MCF 10A (cell line): Measurements from ENCODE around the gene METAP1D. TPM values are rescaled to one million over a fixed set of nuclear protein-coding genes. Genes with fewer than 3 reads are reported as not detected.
"Not testable (repeated sequence)": the region's sequence is repeated elsewhere in the genome, so short reads cannot be mapped to it uniquely, and the experiment has no call there.

Experiments
- BruUV-seq: library from RNA; stranded (reverse); fragments of 400-500 nt; replicated peaks from 2 replicates; lab custom pipeline; 2021; lab: Mats Ljungman, UMichigan
- CTCF ChIA-PET: fragments of 300-600 bp; sonication (Branson Sonifier 250); formaldehyde crosslinking; extraction: SDS; loops from one replicate; lab custom pipeline; 2021; ENCODE audit warnings: antibody characterized with exemption, inconsistent platforms; lab: Yijun Ruan, JAX
- POLR2A ChIA-PET: fragments of 300-600, 350-650 bp; sonication (Branson Sonifier 250); formaldehyde crosslinking; extraction: SDS; loops from one replicate; lab custom pipeline; 2020; ENCODE audit warnings: antibody characterized with exemption, inconsistent platforms; lab: Yijun Ruan, JAX
- DNase-seq: peaks from one replicate; pipeline ENCODE4 v3.0.0-alpha.2; 2018; ENCODE audit not compliant: unreplicated experiment
- H3K27ac Mint-ChIP-seq: one replicate; pipeline ENCODE4 v1.8.0; 2022; ENCODE audit warnings: mild to moderate bottlenecking, low read depth, mixed read lengths; ENCODE audit not compliant: unreplicated experiment
- H3K27me3 Mint-ChIP-seq: one replicate; pipeline ENCODE4 v1.8.0; 2022; ENCODE audit warnings: mixed read lengths; ENCODE audit not compliant: insufficient read depth, unreplicated experiment
- H3K36me3 Mint-ChIP-seq: one replicate; pipeline ENCODE4 v1.8.0; 2022; ENCODE audit warnings: mild to moderate bottlenecking, moderate library complexity, mixed read lengths; ENCODE audit not compliant: insufficient read depth, unreplicated experiment
- H3K4me1 Mint-ChIP-seq: one replicate; pipeline ENCODE4 v1.8.0; 2022; ENCODE audit warnings: mixed read lengths; ENCODE audit not compliant: insufficient read depth, unreplicated experiment
- H3K4me3 Mint-ChIP-seq: one replicate; pipeline ENCODE4 v1.8.0; 2022; ENCODE audit warnings: mild to moderate bottlenecking, moderate library complexity, mixed read lengths; ENCODE audit not compliant: unreplicated experiment
- H3K9me3 Mint-ChIP-seq: one replicate; pipeline ENCODE4 v1.8.0; 2022; ENCODE audit warnings: mixed read lengths; ENCODE audit not compliant: unreplicated experiment
- CTCF ChIP-seq: fragments of 200-600 bp; IDR thresholded peaks from one replicate; pipeline ENCODE4 v1.8.0; 2022; ENCODE audit warnings: antibody characterized with exemption, mild to moderate bottlenecking; ENCODE audit not compliant: unreplicated experiment
- intact Hi-C: fragments of 100-400 bp; cut with micrococcal nuclease; formaldehyde crosslinking; loops from 2 replicates; pipeline ENCODE4 v1.14.1; 2022
- total RNA-seq: library from RNA; stranded (reverse); gene quantifications from 2 replicates; pipeline ENCODE4 v1.2.3, GENCODE V29; 2022

METAP1D gene
- total RNA-seq, 1 experiment from 2014 or later = 9.3 TPM

- no peak for DNase-seq
- CTCF ChIA-PET = no interaction called here
- H3K27me3 Mint-ChIP-seq = no peaks in the 10 kb centered on the region
- no peak for TF ChIP-seq CTCF
- H3K27ac Mint-ChIP-seq = no peak overlapping the region
- peaks cover 66% of the 10 kb centered on the region for H3K36me3 Mint-ChIP-seq
- intact Hi-C loops = no loop called here
- no peaks in the 10 kb centered on the region for H3K9me3 Mint-ChIP-seq
- H3K4me1 Mint-ChIP-seq = peaks cover 6% of the 10 kb centered on the region
- no peak overlapping the region for H3K4me3 Mint-ChIP-seq
- no TSS peak for BruUV-seq
- POLR2A ChIA-PET = interaction anchor here (1.0 kb wide), 1 partner anchor 8 kb away, joined by 3 read pairs; no protein-coding TSS in a partner anchor
Observed at GRCh38 chr2:171972329-171972982, 27.3 kb upstream of the METAP1D start.

GRCh38 chr2:171979103-171979502, 20.6 kb upstream of the METAP1D start:
- ChIA-PET POLR2A (interaction anchor here (0.5 to 1.1 kb wide), 3 partner anchors 19 to 264 kb away, joined by 3 to 4 read pairs (median 4); partner anchors contain the start of gene HAT1), CTCF (interaction anchor here (1.8 kb wide), 1 partner anchor 13 kb away, joined by 6 read pairs; no protein-coding TSS in a partner anchor)
- BruUV-seq = no TSS peak
- H3K27me3 Mint-ChIP-seq = no peaks in the 10 kb centered on the region
- no peak for TF ChIP-seq CTCF
- H3K27ac Mint-ChIP-seq = no peak overlapping the region
- no peaks in the 10 kb centered on the region for H3K4me1 Mint-ChIP-seq
- no peaks in the 10 kb centered on the region for H3K9me3 Mint-ChIP-seq
- no peak for DNase-seq
- intact Hi-C loops = no loop called here
- H3K4me3 Mint-ChIP-seq = no peak overlapping the region
- peaks cover 73% of the 10 kb centered on the region for H3K36me3 Mint-ChIP-seq

GRCh38 chr2:171983924-171984323, 15.8 kb upstream of the METAP1D start:
- BruUV-seq, H3K4me3 Mint-ChIP-seq: not testable (repeated sequence)

GRCh38 chr2:171985076-171985475, 14.7 kb upstream of the METAP1D start:
- no peak for DNase-seq
- Mint-ChIP-seq H3K9me3 (no peaks in the 10 kb centered on the region), H3K27me3 (no peaks in the 10 kb centered on the region), H3K4me3 (no peak overlapping the region), H3K4me1 (no peaks in the 10 kb centered on the region), H3K27ac (no peak overlapping the region), H3K36me3 (peaks cover 26% of the 10 kb centered on the region)
- intact Hi-C loops = no loop called here
- CTCF ChIA-PET = no interaction called here
- no TSS peak for BruUV-seq
- no peak for TF ChIP-seq CTCF
- POLR2A ChIA-PET = interaction anchor here (0.7 kb wide), 1 partner anchor 106 kb away, joined by 5 read pairs; no protein-coding TSS in a partner anchor

More at GRCh38 chr2:171983924-171984323, 15.8 kb upstream of the METAP1D start:
- H3K27me3 Mint-ChIP-seq, CTCF ChIA-PET, H3K4me1 Mint-ChIP-seq, H3K9me3 Mint-ChIP-seq, H3K27ac Mint-ChIP-seq, intact Hi-C loops, DNase-seq: not testable (repeated sequence)
- POLR2A ChIA-PET = interaction anchor here (0.8 kb wide), 1 partner anchor 16 kb away, joined by 4 read pairs; no protein-coding TSS in a partner anchor
- peaks cover 38% of the 10 kb centered on the region for H3K36me3 Mint-ChIP-seq
